GM12874 (cell line): ENCODE measurements around the gene LRRC28.

ENCODE experiments used
- CTCF ChIP-seq: IDR thresholded peaks from 2 replicates; pipeline ENCODE4 v1.5.1; 2011; ENCODE audit warnings: low read depth, mild to moderate bottlenecking, control low read depth, low read length, moderate library complexity; ENCODE audit not compliant: insufficient read depth

Gene LRRC28

DNA sequence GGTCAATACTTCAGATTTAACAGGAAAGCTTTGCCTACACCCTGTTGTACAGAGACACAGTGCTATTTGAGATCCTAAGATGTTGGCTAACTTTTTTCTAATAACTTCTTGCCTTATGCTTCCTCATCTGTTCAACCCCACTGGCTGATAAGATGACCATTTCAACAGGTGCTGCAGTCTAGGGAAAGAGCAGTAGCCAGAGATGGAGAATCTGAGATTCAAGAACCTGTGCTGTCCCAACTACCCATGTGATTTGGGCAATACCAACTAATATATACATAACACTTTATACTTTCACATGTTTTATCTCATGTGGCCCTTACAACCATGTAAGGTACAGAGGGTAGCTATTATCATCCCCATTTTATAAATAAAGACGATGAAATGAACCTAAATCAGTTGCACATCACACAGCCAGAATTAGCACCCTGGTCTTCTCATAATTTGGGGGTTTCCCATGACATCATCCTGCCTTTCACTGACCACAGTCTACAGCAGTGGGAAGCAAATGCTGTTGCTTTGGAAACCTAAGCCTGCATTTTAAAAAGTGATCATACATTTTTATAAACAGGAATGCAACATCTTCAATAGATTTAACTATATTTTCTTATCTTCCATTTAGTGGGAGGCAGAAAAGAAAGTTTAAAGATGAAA, 11.6 kb upstream of the LRRC28 start:
- no peak for TF ChIP-seq CTCF

DNA sequence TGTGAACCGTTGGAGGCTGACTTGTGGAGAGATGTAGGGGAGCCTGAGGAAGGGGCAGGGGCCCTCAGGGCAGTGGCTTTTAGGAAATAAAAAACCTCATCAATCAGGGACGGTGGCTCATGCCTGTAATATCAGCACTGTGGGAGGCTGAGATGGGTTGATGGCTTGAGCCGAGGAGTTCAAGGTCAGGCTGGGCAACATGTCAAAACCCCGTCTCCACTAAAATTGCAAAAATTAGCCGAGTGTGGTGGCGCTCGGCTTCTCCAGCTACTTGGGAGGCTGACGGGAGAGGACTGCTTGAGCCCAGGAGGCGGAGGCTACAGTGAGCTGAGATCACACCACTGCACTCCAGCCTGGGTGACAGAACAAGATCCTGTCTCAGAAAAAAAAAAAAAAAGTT, 9.5 kb upstream of the LRRC28 start:
- TF ChIP-seq CTCF: no peak

DNA sequence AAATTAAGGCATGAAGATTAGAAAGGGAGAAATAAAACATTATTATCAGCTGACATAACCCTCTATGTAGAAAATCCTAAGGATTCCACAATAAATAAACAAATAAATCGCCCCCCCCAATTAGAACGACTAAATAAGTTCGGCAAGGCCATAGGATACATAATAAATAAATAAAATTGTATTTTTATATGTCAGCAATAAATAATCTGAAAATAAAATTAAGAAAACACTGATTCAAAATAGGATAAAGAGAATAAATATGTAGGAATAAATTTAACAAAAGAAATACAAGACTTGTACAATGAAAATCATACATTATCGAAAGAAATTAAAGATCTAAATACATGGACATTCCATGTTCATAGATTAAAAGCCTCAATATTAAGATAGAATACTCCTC, 7.0 kb upstream of the LRRC28 start:
- no peak for TF ChIP-seq CTCF

GRCh38 chr15:99247062-99247461, 4.2 kb upstream of the LRRC28 start:
- TF ChIP-seq CTCF: no peak

DNA sequence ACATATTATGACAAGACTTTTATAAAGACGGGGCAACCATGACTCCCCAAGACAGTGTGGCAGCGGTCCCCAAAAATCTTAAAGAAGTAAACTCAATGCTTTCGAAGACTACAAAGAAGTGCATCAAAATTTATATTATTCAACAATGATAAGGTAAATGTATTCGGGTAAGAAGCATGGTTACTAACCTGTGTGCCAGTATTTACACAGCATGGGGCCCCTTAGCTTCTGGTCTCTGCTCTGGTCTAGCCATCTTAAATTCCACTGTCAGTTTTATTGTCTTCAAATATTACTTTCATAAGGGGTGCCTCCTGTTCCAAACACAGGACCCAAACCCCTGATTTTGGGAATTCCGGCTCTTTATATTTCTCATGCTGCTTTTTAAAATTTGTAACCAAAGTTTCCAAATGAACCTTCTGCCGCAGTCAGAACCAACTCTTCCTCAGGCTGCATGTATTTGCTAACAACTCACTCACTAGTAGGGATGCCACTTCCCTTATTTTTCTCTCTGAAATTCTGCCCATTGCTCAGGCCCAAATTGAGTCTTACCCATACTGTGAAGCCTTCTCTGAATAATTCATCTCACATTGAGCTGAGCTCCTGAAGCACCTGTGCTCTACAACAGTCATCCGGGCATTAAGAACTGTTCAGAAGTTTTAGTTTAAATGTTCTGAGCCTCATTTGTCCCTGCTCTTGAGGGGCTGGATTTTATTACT, 3.1 kb upstream of the LRRC28 start:
- TF ChIP-seq CTCF: no peak

DNA sequence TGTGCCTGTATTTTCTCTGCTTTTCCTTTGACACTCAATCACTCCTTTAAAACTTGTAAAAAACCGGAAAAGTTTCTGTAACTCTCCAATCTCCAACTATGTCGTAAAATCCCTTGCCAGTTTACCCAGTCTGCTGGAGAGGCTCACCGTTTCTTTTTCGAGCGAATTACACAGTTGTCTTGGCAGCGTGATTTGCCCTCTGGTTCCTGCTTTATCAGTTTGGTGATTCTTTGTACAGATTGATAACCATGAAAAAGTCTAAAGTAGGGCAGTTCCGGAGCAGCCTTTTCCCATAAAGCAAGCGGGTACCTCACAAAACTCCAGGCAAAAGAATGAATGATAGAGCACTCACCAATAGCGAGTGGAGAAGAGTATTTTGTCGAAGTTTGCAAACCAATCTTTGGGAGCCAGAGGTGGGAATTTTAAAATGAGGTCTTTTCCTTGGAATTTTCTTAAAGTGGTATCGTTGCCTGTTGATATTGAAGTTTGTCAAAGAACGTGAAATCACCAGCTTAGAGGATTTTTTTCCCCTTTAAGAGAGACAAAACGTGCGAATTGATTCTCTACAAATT, 1.9 kb upstream of the LRRC28 start, which contains the start of gene TTC23:
TTC23 (minus strand) TSS at position 312 of the 572 bp plus-strand sequence. CDS start 20,869 bp downstream, outside the sequence.
- no peak for TF ChIP-seq CTCF

DNA sequence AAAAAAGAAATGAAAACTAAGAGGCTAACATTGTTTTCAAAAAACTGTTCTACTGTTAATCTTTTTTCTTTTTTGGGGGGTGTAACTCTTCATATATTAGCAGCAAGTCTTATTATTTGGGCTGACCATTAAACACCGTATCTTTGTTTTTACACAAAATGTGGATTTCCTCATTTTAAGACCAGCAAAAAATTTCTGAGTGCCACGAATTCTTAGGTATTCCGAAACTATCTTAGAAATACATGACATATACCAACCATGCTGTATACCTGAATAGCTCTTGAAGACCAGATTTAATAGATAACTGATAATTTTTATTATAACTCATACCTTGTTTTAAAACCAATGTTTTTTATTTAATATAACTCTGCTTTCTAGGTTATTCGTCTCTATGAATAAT, 1.3 kb upstream of the LRRC28 start:
- no peak for TF ChIP-seq CTCF
